Measurements from ENCODE around the gene CKLF.

- TF ChIP-seq CTCF (IDR thresholded peaks at IDR 0.05; ENCODE audit: low read depth, low read length, poor library complexity, severe bottlenecking), result peak; percentile 41
- no peak for TF ChIP-seq EZH2phosphoT487 (IDR thresholded peaks at IDR 0.05; ENCODE audit: borderline replicate concordance, low read length)
Measured at GRCh38 chr16:66551348-66551759, 1.0 kb upstream of the CKLF start.
